GM21367 (cell line): ENCODE data around the gene OPCML.
A peak's percentile ranks its signal among the peaks of the same experiment; 100 is the strongest.

ENCODE experiments used
- ATAC-seq: cut with Tn5 transposase; IDR thresholded peaks from one replicate; pipeline ENCODE4 v1.9.1; 2021; ENCODE audit not compliant: unreplicated experiment

Gene OPCML

GRCh38 chr11:133146697-133147306 lies 385.5 kb downstream of the OPCML start:
- no peak for ATAC-seq

DNA sequence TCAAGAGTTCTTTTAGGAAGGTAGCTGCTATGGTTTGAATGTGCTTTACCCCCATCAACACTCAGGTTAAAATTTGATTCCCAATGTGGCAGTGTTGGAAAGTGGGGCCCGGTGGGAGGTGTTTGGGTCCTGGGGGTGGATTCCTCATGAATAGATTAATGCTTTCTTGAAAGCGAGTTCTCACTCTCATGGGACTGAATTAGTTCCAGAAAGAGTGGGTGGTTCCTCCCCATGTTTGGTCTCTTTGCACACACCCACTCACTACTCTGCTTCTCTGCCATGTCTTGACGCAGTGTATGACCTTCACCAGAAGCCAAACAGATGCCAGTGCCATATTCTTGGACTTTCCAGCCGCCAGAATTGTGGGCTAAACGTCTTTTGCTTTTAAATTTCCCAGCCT lies 394.4 kb downstream of the OPCML start:
- ATAC-seq = no peak

DNA sequence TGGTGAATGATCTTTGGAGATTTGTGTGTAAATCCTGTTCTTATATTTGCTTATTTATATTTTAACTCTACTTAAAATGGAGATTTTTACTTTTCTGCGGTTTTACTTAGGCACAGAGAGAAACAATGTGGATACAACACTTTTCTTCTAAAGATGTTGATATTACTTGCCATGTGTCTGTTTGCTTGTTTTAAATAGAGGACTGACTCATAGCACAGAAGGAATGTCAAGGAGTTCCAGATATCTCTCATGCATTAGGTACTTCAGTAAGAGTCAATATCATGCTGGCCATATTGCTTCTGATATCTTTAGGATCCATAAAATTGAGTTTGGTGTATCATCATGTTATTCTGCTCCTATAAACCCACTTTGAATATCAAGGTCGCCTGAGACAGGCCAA lies 395.0 kb downstream of the OPCML start:
- ATAC-seq = no peak

DNA sequence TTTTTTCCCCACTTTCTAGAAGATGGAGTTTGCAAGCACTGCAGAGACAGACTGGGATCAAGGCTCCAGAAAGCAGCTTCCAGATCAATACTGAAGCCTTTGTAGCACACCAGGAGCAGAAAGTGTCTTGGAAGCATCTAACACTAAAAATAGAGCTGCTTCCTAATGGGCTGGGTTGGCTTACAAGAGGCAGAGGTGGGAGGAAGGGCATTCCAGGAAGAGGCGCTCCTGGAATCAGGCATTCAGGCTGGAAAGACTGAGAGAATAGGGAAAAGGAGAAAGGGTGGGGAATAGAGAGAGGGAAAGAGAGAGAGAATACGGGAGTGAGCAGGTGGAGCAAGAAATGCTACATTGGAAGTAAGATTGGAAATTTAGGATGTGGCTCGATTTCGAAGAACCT lies 395.9 kb downstream of the OPCML start:
- ATAC-seq = no peak

- ATAC-seq = peak; percentile 97
These were observed 397.8 kb downstream of the OPCML start for GRCh38 chr11:133134314-133135173.

DNA sequence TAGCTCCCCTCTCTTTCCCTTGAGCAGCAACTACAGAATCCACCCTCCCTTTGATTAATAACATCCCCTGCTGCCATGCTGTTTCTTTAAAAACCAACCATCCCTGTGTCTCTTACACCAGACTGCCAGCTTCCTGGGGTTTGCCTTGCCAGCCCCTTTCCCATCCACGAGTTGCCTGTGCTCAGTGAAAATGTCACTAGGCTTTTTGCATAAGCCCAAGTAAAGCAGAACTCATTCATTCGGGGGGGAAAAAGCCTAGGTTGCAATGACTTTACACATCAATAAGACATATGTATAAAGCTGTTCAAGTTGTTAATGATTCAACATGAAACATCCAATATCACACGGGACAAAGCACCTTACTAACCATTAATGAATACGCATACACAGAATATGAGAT lies 398.7 kb downstream of the OPCML start:
- ATAC-seq = no peak

DNA sequence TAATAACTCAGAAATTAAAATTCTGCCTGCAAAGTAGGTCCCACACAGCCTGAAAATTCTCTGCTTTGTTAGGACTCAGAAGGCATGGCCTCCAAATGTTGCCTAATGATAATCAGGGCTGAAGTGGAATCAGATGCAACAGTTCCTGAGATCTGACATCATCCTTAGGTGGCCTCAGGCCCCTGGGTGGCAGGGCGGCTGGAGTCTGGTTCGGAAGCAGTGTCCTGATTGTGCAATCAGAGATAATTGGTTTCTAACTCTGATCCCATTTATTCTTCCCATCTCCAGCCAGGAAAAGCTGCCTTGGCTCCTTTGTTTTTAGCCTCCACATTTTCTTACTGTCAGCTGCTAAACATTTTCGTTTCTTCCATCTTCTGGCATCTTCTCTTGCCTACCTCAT lies 399.3 kb downstream of the OPCML start:
- no peak for ATAC-seq

DNA sequence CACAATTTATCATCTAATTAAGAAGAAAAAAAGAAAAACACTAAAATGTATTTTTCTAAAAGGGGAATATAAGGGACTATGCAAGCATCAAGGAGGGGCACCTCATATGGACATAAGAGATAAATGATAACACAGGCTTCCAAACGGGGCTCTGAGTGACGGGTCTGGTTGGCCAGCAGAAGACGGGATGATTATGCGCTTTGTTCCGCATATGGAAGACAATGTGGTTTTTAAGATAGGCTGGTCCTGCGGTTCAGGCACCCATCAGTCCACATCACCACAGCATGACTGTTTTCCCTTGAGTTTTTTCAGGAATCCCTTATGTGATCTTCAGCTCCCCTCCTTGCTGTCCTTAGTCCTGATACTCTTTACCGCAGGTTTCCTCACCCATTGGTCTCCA lies 404.6 kb downstream of the OPCML start:
- ATAC-seq = no peak

DNA sequence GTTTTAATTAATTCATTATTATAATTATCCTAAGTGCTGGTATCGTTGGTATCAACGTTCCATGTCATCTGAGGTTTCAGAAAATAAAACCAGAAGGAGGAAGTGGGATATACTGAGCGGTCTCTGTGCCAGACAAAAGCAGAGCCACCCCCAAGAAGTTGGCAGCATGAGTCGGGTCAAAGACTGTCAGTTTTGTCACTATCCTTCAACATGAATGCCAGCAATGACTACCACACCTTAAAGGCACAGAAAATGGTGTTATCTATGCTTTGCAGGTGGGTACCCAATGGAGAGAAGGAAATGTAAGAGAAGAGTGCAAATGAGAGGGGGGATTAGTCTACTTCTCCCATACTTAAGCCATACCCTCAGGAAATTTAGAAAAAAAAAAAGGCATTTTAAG lies 408.5 kb downstream of the OPCML start:
- no peak for ATAC-seq

GRCh38 chr11:133123366-133123765 lies 408.9 kb downstream of the OPCML start:
- ATAC-seq = no peak

- no peak for ATAC-seq
These were observed 410.0 kb downstream of the OPCML start for GRCh38 chr11:133122256-133122655.

DNA sequence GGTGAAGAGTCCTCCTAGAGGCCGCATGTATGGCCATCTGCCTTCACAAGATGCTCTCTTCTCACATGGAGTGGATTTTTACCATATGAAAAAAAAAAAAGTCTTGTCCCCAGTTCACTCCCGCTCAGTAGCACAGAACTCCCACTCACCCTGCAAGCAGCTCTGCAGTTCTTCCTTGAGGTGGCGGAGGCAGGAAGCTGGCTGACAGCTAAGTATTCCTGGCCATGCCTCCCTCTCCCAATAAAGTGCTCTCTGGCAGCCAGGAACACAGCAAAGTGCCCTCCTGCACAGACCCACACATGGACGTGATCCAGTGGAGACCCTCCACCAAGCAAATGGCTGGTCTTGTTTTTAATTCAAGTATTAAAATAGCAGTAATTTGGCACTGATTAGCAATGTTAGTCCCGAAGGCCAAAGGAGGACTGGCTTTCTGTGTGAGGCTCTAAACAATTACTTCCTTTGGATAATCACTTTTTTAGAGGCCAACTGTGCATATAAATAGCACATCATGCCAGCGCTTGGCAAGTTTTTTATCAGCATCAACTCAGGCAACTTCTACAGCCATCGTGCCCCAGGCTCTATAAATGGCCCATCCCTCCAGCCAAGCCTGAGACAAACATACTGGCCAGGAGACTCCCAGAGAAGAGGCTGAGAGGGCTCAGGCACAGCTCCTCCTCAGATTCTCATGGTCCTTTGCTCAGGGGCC lies 413.6 kb downstream of the OPCML start:
- ATAC-seq = no peak

GRCh38 chr11:133115099-133115498 lies 417.2 kb downstream of the OPCML start:
- ATAC-seq = no peak

- no peak for ATAC-seq
These were observed 424.5 kb downstream of the OPCML start for GRCh38 chr11:133107763-133108162.

DNA sequence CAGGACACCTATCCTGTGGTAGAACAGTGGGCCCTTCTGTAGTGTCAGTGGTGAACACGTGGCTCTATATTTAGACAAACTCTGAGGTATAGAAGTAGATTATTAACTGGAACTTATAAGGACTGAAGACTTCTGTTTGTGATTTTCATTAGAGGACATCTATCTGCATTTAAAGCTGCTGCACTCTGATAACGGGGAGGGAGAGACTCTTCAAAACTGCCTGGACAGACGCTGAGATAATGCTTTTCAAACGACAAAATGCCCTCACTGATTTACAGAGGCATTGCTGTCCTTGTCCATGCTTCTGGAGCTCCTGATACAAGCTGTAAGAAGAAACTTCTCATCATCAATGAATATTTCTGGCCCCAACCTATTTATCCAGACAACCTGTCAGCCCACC lies 425.2 kb downstream of the OPCML start:
- ATAC-seq = no peak

DNA sequence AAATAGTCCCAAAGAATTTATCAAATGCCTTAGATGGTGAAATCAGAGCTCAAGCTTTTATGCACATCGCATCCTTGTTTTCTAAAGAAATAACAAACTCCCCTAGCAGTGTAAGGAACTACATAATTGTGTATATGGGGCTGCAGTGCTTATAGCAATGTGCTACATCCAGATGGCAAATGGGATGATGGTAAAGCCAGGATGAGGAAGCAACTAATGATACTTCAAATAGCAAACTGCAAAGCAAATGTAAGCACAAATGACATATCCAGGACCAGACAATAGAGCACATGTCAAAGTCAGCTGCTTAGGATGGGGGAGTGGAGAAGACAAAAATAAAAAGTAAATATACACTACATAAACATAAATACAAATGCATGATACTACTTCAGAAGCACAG lies 425.9 kb downstream of the OPCML start:
- ATAC-seq = no peak

- ATAC-seq = no peak
These were observed 428.1 kb downstream of the OPCML start for GRCh38 chr11:133104009-133104744.

DNA sequence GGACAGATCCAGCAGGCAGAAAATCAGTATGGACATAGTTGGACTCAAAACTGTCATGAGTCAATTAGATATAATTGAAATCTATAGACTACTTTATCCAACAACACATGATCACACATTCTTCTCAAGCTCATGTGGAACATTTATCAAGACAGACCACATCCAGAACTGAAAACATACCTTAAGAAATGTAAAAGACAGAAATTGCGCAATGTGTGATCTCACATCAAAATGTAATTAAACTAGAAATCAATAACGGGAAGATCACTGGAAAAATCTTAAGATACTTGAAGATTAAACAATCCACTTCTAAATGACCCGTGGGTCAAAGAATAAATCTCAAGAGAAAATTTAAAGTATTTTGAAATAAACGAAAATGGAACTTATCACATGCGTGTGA lies 435.3 kb downstream of the OPCML start:
- no peak for ATAC-seq

GRCh38 chr11:133086518-133086917 lies 445.8 kb downstream of the OPCML start:
- no peak for ATAC-seq

GRCh38 chr11:133082841-133083488 lies 449.3 kb downstream of the OPCML start:
- peak; percentile 82 for ATAC-seq

DNA sequence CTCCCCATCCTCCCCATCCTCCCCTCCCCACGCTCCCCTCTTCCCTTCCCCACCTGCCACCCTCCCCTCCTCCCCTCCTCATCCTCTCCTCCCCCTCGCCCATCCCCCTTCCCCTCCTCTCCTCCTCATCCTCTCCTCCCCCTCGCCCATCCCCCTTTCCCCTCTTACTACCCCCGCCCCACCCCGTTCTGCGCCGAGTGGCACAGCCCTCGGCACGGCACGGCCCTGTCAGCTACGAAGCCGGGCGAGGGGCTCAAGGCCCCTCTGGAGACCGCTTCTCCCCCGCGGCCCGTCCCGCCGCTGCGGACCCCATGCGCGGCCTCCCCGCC lies 449.9 kb downstream of the OPCML start:
- ATAC-seq = no peak
